SU-DHL-6 (cell line): Measurements from ENCODE around the gene STRA6.

Experiments
- H2AFZ ChIP-seq: fragments of 200-600 bp; sonication (generic); 2 replicates; pipeline ENCODE4 v1.6.1; 2014; ENCODE audit warnings: low read depth, mild to moderate bottlenecking, moderate library complexity, mixed read lengths, antibody characterized with exemption, low read length; ENCODE audit not compliant: severe bottlenecking
- H3F3A ChIP-seq: fragments of 200-600 bp; shearing (Covaris generic); 2 replicates; pipeline ENCODE4 v1.6.0; 2016; ENCODE audit warnings: antibody characterized with exemption, mild to moderate bottlenecking; ENCODE audit not compliant: insufficient read depth
- H3K27ac ChIP-seq: fragments of 200-600 bp; sonication (generic); 2 replicates; pipeline ENCODE4 v1.5.1; 2016; ENCODE audit warnings: low read depth, mild to moderate bottlenecking, low read length, moderate library complexity, mixed read lengths
- H3K27me3 ChIP-seq: fragments of 200-600 bp; sonication (generic), shearing (Covaris generic); 2 replicates; pipeline ENCODE4 v1.6.0; 2014; ENCODE audit warnings: mild to moderate bottlenecking, low read length
- H3K36me3 ChIP-seq: fragments of 200-600 bp; sonication (generic); 2 replicates; pipeline ENCODE4 v1.6.1; 2014; ENCODE audit warnings: mild to moderate bottlenecking, low read length, mixed read lengths
- H3K4me2 ChIP-seq: fragments of 300-600, 200-600 bp; shearing (Covaris generic), sonication (generic); 2 replicates; pipeline ENCODE4 v1.6.0; 2014; ENCODE audit warnings: low read length, low read depth, mild to moderate bottlenecking; ENCODE audit not compliant: poor library complexity, severe bottlenecking
- H3K4me3 ChIP-seq: fragments of 200-600 bp; sonication (generic); 2 replicates; pipeline ENCODE4 v1.5.1; 2014; ENCODE audit warnings: antibody characterized with exemption, low read length, mild to moderate bottlenecking, mixed read lengths; ENCODE audit not compliant: insufficient read depth, poor library complexity, severe bottlenecking
- H3K79me2 ChIP-seq: fragments of 200-600 bp; sonication (generic); 2 replicates; pipeline ENCODE4 v1.6.1; 2014; ENCODE audit warnings: mild to moderate bottlenecking, low read length, moderate library complexity; ENCODE audit not compliant: insufficient read depth
- H3K9ac ChIP-seq: fragments of 200-600 bp; sonication (generic); 2 replicates; pipeline ENCODE4 v1.7.0; 2014; ENCODE audit warnings: mild to moderate bottlenecking, low read length
- H3K9me2 ChIP-seq: fragments of 200-600 bp; sonication (generic); replicated peaks from 2 replicates; pipeline ENCODE4 v1.6.1; 2014; ENCODE audit warnings: low read length; ENCODE audit not compliant: insufficient read depth
- H3K9me3 ChIP-seq: fragments of 200-600 bp; sonication (generic); 2 replicates; pipeline ENCODE4 v1.6.1; 2014; ENCODE audit warnings: low read length, mixed read lengths; ENCODE audit not compliant: insufficient read depth
- H4K20me1 ChIP-seq: fragments of 200-600 bp; sonication (generic); 2 replicates; pipeline ENCODE4 v1.6.1; 2014; ENCODE audit warnings: low read depth, mild to moderate bottlenecking, antibody characterized with exemption, low read length, moderate library complexity, mixed read lengths
- CTCF ChIP-seq: fragments of 200-600 bp; sonication (generic); IDR thresholded peaks from one replicate; pipeline ENCODE4 v1.5.1; 2017; ENCODE audit warnings: antibody characterized with exemption, mild to moderate bottlenecking, low read length, moderate library complexity; ENCODE audit not compliant: insufficient read depth, poor library complexity, severe bottlenecking
- EZH2phosphoT487 ChIP-seq: fragments of 200-600 bp; sonication (generic), shearing (Covaris generic); conservative IDR thresholded peaks from 2 replicates; pipeline ENCODE4 v1.6.1; 2018; ENCODE audit warnings: mild to moderate bottlenecking, antibody characterized with exemption, low read length, moderate library complexity, mixed read lengths

STRA6 gene

GRCh38 chr15:74141591-74141990, 61.0 kb downstream of the STRA6 start:
- Histone ChIP-seq H2AFZ (no peak overlapping the region), H3F3A (no peaks in the 10 kb centered on the region), H3K9me2 (no peaks in the 10 kb centered on the region), H4K20me1 (no peaks in the 10 kb centered on the region), H3K36me3 (no peaks in the 10 kb centered on the region), H3K4me3 (no peak overlapping the region), H3K79me2 (no peaks in the 10 kb centered on the region), H3K27ac (no peak overlapping the region), H3K4me2 (no peak overlapping the region), H3K9ac (no peak overlapping the region), H3K27me3 (no peaks in the 10 kb centered on the region), H3K9me3 (no peaks in the 10 kb centered on the region)
- TF ChIP-seq CTCF = no peak
- TF ChIP-seq EZH2phosphoT487 = no peak

- no peaks in the 10 kb centered on the region for H3K36me3 ChIP-seq
- no peak overlapping the region for H3K4me3 ChIP-seq
- H3K9me3 ChIP-seq = no peaks in the 10 kb centered on the region
- H2AFZ ChIP-seq = no peak overlapping the region
- no peak overlapping the region for H3K9ac ChIP-seq
- H3K4me2 ChIP-seq = no peak overlapping the region
- H3K9me2 ChIP-seq = no peaks in the 10 kb centered on the region
- no peaks in the 10 kb centered on the region for H3K79me2 ChIP-seq
- H3K27ac ChIP-seq = no peak overlapping the region
- no peaks in the 10 kb centered on the region for H3F3A ChIP-seq
- no peak for TF ChIP-seq CTCF
- TF ChIP-seq EZH2phosphoT487 = no peak
- no peaks in the 10 kb centered on the region for H4K20me1 ChIP-seq
- no peaks in the 10 kb centered on the region for H3K27me3 ChIP-seq
Measured at GRCh38 chr15:74138642-74139041, 63.9 kb downstream of the STRA6 start.

GRCh38 chr15:74137537-74137894, 65.1 kb downstream of the STRA6 start:
- H3K9me3 ChIP-seq = no peaks in the 10 kb centered on the region
- H3K9me2 ChIP-seq = no peaks in the 10 kb centered on the region
- H2AFZ ChIP-seq = no peak overlapping the region
- no peaks in the 10 kb centered on the region for H4K20me1 ChIP-seq
- TF ChIP-seq EZH2phosphoT487 = no peak
- TF ChIP-seq CTCF = no peak
- H3K27ac ChIP-seq = no peak overlapping the region
- H3K9ac ChIP-seq = no peak overlapping the region
- H3K4me2 ChIP-seq = no peak overlapping the region
- H3K36me3 ChIP-seq = no peaks in the 10 kb centered on the region
- no peaks in the 10 kb centered on the region for H3F3A ChIP-seq
- H3K27me3 ChIP-seq = no peaks in the 10 kb centered on the region
- no peak overlapping the region for H3K4me3 ChIP-seq
- H3K79me2 ChIP-seq = no peaks in the 10 kb centered on the region
